ENCODE measurements around the gene ZNF414.

Gene ZNF414

DNA sequence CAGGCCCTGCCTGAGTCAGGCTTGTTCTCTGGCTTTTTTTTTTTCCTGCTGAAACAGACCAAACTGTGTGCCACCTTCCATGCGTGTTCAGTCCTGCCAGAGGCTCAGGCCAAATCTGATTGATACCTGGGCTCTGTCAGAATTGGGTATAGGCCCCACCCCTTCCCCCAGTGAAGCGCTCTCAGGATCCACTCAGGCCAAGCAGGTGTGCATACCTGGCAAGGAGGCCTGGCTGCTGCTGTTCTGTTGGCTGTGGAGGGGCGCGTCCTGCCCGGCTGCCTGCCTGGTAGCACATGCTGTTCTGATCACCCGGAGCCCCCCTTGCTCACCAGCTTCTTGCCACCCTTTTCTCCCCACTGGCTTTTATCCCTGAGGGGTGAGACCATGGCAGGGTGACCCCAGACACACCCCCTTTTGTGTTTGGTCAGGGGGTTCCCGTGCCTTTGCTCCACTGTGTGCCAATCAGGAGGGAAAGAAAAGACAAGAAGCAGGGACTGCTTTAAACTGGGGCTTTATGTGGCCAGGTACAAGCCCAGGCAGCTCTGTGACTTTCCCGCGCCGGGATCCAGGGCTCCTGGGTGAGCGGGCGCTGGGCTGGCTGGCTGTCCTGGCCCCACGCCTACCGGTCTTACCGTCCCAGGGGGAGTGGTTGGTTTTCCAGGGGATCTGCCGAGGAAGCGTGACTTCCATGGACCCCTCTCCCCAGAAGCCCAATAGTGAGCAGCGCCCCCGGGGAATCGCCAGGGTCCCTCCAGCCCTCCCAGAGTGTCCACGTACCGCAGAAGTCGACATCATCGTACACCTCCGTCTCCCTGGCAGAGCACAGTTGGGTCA lies 24.2 kb downstream of the ZNF414 start:
- no peak for DNase-seq

DNA sequence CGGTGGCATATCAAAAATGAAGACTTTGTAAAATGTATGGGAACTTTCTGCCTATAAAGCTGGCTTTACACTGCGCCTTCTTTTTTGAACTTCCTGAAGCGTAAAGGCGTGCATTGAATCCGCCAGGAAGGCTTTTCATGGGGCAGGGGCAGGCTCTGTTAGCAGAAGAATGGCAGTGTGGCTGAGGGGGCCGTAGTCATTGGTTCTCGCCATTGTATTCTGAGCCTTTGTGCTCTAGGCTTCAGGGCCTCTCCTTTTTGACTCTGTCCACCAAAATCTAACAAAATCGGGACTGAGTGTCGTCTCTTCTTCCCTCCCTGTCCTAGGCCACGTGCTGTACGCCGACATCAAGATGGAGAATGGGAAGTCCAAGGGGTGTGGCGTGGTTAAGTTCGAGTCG lies 25.6 kb downstream of the ZNF414 start:
- DNase-seq: no peak

DNA sequence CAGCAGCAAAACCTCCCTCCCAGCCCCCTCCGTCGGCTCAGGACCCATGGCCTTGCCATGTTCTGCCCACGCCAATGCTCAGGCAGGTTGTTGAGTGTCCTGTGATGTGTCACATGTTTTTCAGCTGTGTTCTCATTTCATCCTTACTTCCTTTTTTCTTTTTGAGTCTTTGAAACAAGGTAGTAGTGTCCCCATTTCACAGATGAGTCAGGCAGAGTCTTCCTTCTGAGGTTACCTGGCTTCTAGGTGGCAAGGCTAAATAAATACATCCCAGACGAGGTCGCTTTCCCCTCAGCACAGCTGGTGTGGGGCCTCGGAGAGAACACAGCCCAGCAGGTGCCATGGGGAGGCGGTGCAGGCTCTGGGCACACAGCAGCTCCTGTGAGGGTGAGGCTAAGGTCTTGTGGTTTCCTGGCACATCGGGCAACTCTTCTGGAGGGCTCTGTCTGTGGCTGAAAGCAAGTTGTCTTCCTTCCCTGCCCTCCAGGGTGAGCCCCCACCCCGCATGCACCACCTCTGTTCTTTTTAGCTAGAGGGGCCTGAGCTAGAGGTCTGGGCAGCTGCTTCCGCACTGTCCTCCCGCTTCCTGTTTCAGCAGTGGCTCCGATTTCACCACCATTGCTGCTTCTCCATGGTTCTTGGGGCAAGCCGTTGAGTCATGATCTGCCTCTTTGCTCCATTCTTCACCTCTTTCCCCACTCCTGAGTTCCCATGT lies 26.7 kb downstream of the ZNF414 start:
- DNase-seq: no peak

GRCh38 chr19:8486661-8487136 lies 27.3 kb downstream of the ZNF414 start:
- DNase-seq: no peak

GRCh38 chr19:8485561-8486371 lies 28.2 kb downstream of the ZNF414 start:
- DNase-seq: no peak

DNA sequence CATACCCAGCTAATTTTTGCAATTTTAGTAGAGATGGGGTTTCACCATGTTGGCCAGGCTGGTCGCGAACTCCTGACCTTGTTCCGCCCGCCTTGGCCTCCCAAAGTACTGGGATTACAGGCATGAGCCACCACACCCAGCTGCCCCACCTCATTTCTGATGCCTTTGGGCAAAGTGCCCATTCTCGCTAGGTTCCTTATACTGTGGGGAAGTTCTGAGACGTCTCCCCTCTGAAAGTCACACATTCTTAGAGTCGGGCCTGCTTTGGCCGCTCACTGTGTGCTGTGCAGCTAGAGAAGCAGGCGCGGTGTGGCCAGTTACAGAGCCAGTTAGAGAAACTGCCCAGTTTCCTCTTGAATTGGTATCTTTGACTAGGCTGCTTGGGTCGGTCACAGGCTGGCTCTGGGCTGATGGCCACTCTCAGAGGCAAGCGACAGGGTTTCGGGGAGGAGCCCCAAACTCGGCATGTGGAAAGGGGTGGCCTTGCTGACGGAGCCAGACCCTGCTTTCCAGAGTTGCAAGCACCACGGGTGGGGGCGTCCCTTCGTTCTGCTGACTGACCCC lies 29.6 kb downstream of the ZNF414 start:
- DNase-seq: no peak

GRCh38 chr19:8483165-8483564 lies 30.8 kb downstream of the ZNF414 start:
- no peak for DNase-seq

DNA sequence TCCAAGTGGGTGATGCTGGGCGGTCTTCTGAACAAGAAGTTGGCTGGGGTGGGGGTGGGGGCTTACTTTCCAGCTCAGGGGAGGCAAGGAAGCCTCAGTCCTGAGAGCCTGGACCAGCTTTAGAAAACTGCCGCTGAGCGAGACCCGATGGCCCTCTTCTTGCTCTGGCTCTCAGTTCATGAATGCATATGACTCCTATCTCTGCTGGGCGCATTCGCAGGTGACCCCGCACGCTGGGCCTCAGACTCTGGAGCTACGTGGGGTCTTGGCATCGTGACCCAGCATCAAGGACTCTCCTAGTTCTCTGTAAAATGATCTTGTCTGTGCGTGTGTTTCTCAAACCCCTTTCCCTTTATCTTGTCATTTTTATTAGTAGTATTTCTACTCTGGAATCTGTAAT lies 31.3 kb downstream of the ZNF414 start:
- no peak for DNase-seq

DNA sequence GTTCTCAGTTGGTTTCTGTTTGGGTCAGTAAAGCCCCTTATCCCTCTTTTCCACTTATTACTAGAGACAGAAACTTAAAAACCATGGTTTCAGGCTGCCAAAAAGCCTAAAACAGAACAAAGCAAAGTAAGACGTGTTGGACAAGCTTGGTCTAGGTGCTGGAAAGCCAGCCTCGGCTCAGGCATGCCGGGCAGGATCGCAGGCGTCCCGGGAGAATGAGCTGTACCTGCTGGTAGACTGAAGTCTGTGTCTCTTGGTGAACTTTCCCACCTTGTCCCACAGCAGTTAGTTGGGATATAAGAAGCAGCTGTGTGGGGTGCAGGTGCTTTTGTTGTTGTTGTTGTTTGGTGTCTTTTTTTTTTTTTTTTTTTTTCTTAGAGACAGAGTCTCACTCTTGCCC lies 32.4 kb downstream of the ZNF414 start:
- DNase-seq: no peak

- DNase-seq: no peak
These were observed 32.8 kb downstream of the ZNF414 start for GRCh38 chr19:8481201-8481600.

DNA sequence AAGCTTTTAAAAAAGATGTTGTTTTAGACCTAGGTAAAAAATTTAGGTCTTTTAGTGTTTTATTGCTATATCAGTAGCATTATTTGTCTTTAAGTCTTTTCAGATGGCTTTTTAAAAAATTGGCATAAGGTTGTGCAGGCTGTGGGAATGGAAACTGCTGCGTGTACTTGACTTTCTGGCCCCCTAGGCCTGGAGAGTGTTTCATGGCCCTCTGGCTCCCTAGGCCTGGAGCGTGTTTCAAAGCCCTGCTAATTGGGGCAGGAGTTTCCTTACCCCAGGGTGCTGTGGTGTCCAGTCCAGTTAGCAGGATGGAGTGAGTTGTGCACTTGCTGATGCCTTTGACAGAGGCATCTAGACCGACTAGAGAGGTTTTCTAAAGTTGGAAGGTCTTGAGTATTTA lies 35.4 kb downstream of the ZNF414 start:
- no peak for DNase-seq

GRCh38 chr19:8477889-8478288 lies 36.1 kb downstream of the ZNF414 start:
- no peak for DNase-seq

GRCh38 chr19:8476524-8476923 lies 37.4 kb downstream of the ZNF414 start:
- DNase-seq: no peak

- DNase-seq: no peak
These were observed 39.0 kb downstream of the ZNF414 start for GRCh38 chr19:8475005-8475404.

DNA sequence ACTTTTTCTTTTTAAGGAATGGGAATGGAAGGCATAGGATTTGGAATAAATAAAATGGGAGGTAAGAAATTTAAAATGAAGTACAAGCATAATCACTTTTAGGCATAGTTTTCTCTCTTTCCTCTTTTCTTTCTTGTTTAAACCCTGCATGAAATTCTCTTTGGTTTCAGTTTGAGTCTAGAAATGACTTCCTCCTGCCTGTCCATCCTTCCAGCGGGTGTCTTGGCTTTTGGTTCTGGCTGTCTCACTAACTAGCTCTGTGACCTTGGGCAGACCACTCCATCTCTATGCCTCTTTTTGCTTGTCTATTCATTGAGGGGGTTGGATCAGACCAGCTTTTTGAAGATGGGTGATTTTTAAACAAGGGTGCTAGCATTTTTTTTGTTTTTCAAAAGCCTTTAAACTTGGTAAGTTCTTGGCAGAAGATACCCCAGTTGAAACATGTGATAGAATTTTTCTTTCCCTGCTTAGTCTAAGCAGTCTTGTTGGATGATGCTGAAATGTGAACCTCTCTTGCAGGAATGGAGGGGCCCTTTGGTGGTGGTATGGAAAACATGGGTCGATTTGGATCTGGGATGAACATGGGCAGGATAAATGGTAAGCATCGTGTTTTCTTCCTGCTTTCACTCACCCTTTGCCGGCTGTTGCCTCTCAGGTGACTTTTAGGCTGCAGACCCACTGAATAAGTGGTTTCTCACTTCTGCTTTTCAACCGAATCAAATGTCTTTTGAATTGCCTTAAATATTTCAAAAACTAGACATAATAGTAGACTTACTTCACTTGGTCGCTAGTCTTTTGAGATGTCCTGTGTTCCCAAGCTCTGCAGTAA lies 40.1 kb downstream of the ZNF414 start:
- DNase-seq: no peak

DNA sequence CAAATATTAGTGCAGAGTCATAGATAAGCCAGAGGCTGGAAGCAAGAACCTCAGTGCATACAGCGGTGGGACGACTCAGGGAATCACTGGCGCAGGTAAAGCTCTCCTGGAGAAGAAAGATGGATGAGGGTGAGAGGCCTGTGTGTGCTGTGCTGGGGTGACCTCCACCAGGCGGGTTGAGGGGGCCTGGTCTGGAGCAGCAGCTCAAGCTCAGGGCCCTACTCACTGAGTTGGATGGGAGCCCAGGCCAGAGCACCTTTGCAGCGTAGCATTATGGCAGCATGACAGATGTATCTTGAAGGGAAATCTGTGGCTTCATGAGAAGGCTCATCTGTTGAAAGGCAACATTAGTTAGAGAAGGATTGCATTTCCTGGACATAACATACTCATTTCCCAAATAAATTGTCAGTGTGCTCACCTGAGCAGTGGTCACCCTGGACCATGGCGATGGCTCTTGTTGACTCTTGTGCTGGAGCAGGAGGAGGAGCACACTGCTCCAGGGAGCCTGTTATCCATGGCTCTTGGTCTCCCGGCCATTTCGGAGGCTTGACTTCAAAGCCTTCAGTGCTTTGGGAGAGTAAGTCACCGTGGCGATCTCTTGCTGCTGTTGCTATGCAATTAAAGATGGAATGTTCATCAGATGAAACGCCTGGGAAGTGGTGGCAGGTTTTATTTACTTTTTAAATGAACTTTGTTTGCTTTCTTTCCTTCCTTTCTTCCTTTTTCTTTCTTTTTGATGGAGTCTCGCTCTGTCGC lies 44.2 kb downstream of the ZNF414 start:
- no peak for DNase-seq

DNA sequence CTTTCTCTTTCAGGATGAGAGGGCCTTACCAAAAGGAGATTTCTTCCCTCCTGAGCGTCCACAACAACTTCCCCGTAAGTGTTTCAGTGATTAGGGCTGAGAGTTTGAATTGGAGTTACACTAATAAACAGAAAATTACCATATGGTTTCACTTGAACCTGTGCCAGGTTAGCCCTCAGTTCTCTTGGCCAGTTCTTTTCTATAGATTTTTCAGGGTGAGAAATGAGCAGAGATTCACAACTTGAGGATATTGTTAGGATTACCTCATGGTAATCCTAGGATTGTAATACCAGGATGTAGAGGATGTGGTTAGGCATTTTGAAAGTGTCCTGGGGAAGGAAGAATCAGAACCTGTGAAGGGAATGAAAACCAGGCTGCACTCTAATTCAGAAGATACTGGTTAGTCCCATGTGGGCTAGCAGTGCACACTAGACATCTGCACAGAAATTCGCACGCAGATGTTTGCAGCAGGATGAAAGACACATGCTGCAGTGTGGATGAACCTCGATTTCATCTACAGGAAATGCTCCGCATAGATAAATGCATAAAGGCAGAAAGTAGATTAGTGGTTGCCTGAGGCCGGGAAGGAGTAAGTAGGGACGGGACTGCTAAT lies 45.1 kb downstream of the ZNF414 start:
- no peak for DNase-seq

DNA sequence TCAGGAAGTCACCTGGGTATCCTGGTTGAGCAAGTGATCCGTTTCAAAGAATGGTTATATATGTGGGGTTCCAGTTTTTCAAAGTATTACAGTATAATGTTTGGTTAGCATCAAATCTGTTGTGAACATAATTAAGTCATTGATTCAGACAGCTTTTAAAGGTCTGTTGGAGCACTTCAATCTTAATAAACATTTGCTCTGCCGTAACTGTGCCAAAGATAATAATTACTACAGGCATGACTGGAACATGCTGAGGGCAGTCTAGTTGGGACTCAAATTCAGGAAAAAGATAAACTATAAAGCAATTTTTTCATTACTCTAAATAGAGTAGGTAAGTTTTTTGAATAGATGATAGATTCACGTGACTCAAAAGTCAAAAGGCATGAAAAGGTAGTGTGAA lies 45.8 kb downstream of the ZNF414 start:
- no peak for DNase-seq

- no peak for DNase-seq
These were observed 47.9 kb downstream of the ZNF414 start for GRCh38 chr19:8466018-8466417.

DNA sequence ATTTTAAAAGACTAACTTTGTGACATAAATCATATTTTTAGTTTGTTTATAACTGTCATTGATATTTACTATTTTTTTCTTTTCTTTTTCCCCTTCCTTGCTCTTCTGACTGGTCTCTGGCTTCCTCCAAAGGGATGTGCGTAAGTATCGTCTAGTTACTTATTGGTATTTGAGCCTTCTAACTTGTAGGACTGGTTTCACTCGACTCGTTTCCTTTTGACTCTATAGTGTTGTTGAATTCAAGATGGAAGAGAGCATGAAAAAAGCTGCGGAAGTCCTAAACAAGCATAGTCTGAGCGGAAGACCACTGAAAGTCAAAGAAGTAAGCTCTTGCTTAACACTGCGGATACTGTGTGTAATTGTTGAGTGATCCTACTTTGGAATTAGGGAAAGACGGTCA lies 50.6 kb downstream of the ZNF414 start:
- no peak for DNase-seq

DNA sequence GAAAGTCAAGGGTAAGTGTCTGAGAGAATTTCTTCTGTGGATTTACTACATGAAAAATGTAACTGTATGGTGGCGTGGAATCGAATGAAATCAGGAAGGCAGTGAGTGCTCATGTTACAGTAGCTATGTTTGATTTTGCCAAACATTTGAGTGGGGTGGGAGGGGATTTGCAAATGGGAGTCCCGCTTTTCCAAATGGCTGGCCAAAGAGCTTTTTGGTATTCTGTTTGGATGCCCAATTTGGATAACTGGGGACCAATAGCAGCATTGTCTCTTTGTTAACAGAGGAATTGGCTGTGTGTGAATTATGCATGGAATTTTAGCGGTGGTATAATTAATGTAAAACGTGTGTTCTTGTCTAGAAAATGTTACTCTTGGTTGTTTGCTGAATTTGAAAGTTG lies 51.4 kb downstream of the ZNF414 start:
- DNase-seq: no peak
